HG03175 (cell line): ENCODE data around the gene UBE2C.
"Not testable (repeated sequence)": the region's sequence is repeated elsewhere in the genome, so short reads cannot be mapped to it uniquely, and the experiment has no call there.

Source experiments
- ATAC-seq: cut with Tn5 transposase; IDR thresholded peaks from one replicate; pipeline ENCODE4 v1.9.1; 2021; ENCODE audit warnings: mild to moderate bottlenecking, moderate library complexity; ENCODE audit not compliant: unreplicated experiment

Gene UBE2C

GRCh38 chr20:45812157-45813005 lies at the start of gene UBE2C:
TSS of gene UBE2C (plus strand) at chr20:45812644. CDS start at chr20:45812696, 52 bp downstream.
- ATAC-seq = peak; percentile 100

GRCh38 chr20:45764618-45765282 lies 47.7 kb upstream of the UBE2C start:
- ATAC-seq = not testable (repeated sequence)

DNA sequence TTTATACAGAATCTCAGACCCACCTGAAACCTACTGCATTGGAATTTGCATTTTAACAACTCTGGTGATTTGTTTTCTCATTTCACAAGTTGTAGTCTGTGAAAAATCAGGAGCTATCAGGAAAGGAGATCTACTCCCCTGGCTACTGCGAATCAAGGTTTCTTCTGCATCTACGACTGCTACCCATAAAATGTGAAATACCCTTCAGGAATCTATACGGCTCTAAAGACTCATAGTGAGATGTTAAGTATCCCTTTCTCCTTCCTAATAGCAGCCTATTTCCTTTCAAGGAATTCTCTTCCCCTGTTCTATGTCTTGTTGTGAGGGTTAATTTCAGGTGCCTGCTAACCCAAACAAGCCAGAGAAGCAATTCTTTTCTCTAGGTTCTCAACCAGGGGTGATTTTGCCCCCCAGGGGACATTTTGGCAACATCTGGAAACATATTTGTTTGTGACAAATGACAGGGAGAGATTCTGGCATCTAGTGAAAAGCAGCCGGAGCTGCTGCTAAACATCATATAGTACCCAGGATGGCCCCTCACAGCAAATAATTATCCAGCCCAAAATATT lies 47.1 kb upstream of the UBE2C start:
- ATAC-seq = no peak

GRCh38 chr20:45765980-45766379 lies 46.5 kb upstream of the UBE2C start:
- no peak for ATAC-seq

DNA sequence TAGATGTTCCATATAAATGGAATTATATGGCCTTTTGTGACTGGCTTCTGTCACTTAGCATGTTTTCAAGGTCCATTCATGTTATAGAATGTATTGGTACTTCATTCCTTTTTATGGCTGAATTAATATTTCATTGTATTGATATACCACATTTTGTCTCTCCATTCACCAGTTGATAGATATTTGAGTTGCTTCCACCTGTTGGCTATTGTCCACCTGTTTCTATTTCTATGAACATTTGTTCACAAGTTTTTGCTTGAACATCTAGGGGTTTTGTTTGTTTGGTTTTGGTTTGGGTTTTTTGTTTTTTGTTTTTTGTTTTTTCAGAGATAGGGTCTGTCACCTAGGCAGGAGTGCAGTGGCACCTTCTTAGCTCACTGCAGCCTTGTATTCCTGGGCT lies 44.0 kb upstream of the UBE2C start:
- ATAC-seq = no peak

GRCh38 chr20:45771182-45771759 lies 41.2 kb upstream of the UBE2C start:
- no peak for ATAC-seq

DNA sequence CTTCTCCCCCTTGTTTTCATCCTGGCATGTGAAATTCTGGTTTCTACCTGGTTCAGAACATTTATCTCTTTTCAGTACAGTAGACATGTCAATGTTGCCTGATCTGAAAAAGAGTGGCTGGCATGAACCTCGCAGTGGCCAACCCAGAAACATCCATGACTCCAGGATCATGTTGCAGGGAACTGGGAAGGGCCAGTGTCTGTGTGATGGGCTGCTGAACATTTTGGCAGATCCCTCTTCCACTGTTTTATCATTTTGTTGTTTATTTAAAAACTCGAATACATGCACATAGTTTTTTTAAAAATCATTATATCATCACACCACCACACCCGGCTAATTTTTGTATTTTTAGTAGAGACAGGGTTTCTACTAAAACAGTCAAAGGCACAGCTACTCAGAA lies 39.8 kb upstream of the UBE2C start:
- ATAC-seq = no peak

GRCh38 chr20:45774945-45775344 lies 37.5 kb upstream of the UBE2C start:
- ATAC-seq = no peak

DNA sequence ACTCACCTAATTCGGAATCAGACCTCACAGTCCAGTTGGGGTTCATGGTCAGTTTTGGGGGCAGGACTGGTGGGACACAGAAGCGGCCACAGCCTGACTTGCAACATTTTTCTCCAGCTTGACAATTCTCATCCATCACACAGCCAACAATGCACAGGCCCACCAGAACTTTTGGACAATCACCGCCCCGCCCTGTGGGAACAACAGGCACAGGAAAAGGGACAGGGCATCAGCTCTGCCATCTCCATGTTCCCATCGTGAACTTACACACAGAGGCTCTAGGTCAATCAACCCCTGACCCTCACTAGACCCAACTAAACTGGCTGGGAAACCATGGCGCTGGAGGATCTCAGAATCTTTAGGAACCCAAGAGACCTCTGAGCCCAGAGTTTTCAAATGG lies 37.0 kb upstream of the UBE2C start:
- no peak for ATAC-seq

DNA sequence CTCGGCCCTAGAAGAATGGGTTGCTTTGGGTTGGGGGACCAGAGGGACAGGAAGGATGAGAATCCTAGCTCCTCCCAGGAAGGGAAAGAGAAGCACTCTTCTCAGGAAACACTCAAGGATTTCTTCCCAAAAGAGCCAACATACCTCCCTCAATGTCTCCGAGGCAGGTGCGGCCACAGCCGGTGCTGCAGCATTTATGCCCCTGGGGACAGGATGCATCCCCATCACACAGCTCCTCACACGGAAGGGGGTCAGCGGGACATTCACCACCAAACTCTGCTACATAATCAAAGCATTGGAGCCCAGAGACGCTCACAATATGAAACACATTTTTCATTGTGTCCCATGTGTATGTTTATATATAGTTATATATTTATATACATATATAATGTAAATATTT lies 35.5 kb upstream of the UBE2C start:
- ATAC-seq = no peak

GRCh38 chr20:45779011-45779915 lies 33.2 kb upstream of the UBE2C start:
- ATAC-seq = no peak

GRCh38 chr20:45780159-45780558 lies 32.3 kb upstream of the UBE2C start:
- no peak for ATAC-seq

DNA sequence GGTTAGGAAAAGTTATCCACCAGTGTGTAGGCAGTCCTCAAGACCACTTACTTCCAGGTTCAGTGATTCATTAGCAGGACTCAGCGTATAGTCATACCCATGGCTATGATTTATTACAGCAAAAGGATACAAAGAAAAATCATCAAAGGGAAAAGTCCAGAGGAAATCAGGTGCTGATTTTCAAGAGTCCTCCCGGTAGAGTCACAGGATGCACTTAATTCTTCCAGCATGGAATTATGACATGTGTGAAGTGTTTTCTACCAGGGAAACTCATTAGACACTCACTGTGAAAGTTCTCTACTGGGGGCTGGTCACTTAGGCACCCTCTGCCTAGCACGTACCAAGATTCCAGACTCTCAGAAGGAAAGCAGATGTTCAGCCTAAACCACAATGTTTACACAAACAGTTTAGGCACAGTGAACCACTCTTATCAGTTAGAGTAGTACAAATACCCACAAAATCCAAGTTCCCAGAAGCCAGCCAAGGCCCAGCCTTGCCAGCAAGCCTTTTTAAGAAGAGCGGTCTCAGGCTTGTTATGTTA lies 31.0 kb upstream of the UBE2C start:
- ATAC-seq = no peak

- no peak for ATAC-seq
These were observed 29.6 kb upstream of the UBE2C start for GRCh38 chr20:45782890-45783289.

DNA sequence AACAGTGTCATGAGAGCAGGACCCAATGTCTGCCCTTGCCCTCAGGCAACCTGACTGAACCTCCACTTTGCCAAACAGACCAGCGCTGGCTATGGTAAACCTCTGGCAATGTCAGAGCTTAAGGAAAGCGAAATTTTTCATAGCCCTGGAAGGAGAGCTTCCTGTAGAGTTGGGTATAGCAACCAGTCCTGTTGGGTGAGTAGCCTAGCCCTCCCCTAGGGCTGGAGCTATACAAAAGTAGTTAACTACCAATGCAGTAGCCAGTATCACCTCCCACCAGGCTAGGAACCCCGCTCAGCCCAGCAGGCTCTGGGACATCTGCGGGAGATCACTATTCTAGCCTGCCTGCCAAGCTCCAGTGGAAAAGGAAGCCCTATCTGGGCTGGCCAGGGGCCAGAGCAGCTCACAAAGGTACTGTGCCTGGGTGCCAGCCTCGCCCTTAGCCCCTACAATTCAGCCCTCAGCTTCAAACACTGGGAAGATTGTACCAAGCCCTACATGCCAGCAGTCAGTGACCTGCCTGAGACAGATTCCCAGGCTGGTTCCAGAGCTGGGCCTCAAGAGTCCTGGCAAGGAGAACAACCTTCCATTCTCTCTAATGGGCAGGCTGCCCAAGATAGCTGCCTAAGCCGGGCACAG lies 28.7 kb upstream of the UBE2C start:
- ATAC-seq = no peak

GRCh38 chr20:45788351-45788750 lies 24.1 kb upstream of the UBE2C start:
- ATAC-seq = no peak

GRCh38 chr20:45792317-45793118 lies 19.9 kb upstream of the UBE2C start:
- peak; percentile 13 for ATAC-seq

DNA sequence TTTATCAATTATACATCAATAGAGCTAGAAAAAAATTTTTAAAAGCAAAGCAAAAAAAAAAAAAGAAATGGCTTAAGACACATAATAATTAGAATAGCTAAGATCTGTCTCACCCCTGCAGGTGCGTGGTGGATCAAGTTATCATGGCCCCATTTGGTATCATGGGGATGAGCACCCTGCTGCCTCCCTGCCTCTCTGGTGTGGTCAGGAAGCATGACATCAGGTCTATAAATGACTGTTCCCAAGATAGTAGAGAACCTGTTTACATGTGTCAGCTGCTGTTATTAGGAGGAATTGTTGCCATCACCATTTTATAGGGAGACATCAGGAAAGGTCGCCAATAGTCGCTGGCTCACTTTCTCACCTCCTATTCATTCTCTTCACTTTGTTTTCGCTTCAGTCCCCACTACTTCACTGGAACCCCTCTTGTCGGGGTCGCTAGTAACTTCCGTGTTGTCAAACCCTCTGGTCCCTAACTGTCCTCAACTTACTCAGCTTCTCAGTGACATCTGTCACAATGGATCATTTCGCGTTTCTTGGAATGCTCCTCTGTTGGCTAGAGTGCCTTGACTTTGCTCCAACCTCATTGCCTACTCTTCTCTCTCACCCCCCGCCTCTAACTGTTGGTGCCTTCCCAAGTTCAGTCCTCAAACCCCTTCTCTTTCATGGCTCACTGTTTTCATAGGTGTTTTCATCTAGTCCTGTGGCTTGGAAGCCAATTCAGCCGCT lies 15.9 kb upstream of the UBE2C start:
- no peak for ATAC-seq
